A673 (cell line): Measurements from ENCODE around the gene ACOT8.

Experiments used
- CTCF ChIP-seq: fragments of 300-800, 200-600 bp; sonication (generic); conservative IDR thresholded peaks from 2 replicates; pipeline ENCODE4 v1.5.1; 2017; ENCODE audit warnings: low read depth, mild to moderate bottlenecking, antibody characterized with exemption, low read length, moderate library complexity, mixed read lengths
- EZH2 ChIP-seq: fragments of 200-600 bp; sonication (generic); IDR thresholded peaks from 2 replicates; pipeline ENCODE4 v1.6.1; 2017; ENCODE audit warnings: borderline replicate concordance, low read depth, mild to moderate bottlenecking, mixed read lengths, antibody characterized with exemption, low read length; ENCODE audit not compliant: poor library complexity, severe bottlenecking

- TF ChIP-seq CTCF (no peak), EZH2 (no peak)
Measured at GRCh38 chr20:45853484-45853883, 3.7 kb downstream of the ACOT8 start.
